ENCODE results near the gene SRGAP1.

- TF ChIP-seq CTCF (IDR thresholded peaks at IDR 0.05) (no peak), POLR2A (IDR thresholded peaks at IDR 0.05) (no peak)
Measured at GRCh38 chr12:63889721-63890509, 45.4 kb downstream of the SRGAP1 start.
